OCI-LY1 (cell line): ENCODE data around the gene F11R.
"Not testable (repeated sequence)": the region's sequence is repeated elsewhere in the genome, so short reads cannot be mapped to it uniquely, and the experiment has no call there.

Experiments
- H2AFZ ChIP-seq: fragments of 200-600 bp; sonication (generic), shearing (Covaris generic); 2 replicates; pipeline ENCODE4 v1.6.0; 2014; ENCODE audit warnings: antibody characterized with exemption, mild to moderate bottlenecking, low read length
- H3F3A ChIP-seq: fragments of 200-600 bp; sonication (generic), shearing (Covaris generic); 2 replicates; pipeline ENCODE4 v1.6.0; 2014; ENCODE audit warnings: mild to moderate bottlenecking, antibody characterized with exemption, low read length, moderate library complexity; ENCODE audit not compliant: insufficient read depth
- H3K27ac ChIP-seq: fragments of 200-600 bp; sonication (generic); 2 replicates; pipeline ENCODE4 v1.5.1; 2014; ENCODE audit warnings: low read length, mixed run types, mild to moderate bottlenecking, low read depth; ENCODE audit not compliant: poor library complexity, severe bottlenecking
- H3K27me3 ChIP-seq: fragments of 200-600 bp; sonication (generic); 2 replicates; pipeline ENCODE4 v1.6.0; 2014; ENCODE audit warnings: antibody characterized with exemption, mild to moderate bottlenecking, low read length, moderate library complexity; ENCODE audit not compliant: insufficient read depth
- H3K36me3 ChIP-seq: fragments of 200-600 bp; sonication (generic); 2 replicates; pipeline ENCODE4 v1.6.1; 2014; ENCODE audit warnings: mild to moderate bottlenecking, antibody characterized with exemption, low read length, moderate library complexity, mixed read lengths; ENCODE audit not compliant: insufficient read depth
- H3K4me1 ChIP-seq: fragments of 200-600 bp; sonication (generic); 2 replicates; pipeline ENCODE4 v1.5.1; 2014; ENCODE audit warnings: mild to moderate bottlenecking, low read length, moderate library complexity; ENCODE audit not compliant: insufficient read depth, severe bottlenecking
- H3K4me2 ChIP-seq: fragments of 200-600 bp; sonication (generic), shearing (Covaris generic); 2 replicates; pipeline ENCODE4 v1.6.1; 2014; ENCODE audit warnings: low read length
- H3K4me3 ChIP-seq: fragments of 200-600 bp; sonication (generic); 2 replicates; pipeline ENCODE4 v1.5.1; 2014; ENCODE audit warnings: low read length, low read depth, mild to moderate bottlenecking, mixed read lengths; ENCODE audit not compliant: poor library complexity, severe bottlenecking
- H3K79me2 ChIP-seq: fragments of 200-600 bp; shearing (Covaris generic); 2 replicates; pipeline ENCODE4 v1.6.1; 2016; ENCODE audit warnings: mixed run types, low read length, mixed read lengths; ENCODE audit not compliant: insufficient read depth
- H3K9ac ChIP-seq: fragments of 200-600 bp; sonication (generic), shearing (Covaris generic); 2 replicates; pipeline ENCODE4 v1.6.1; 2014; ENCODE audit warnings: mild to moderate bottlenecking, low read length, mixed read lengths
- H3K9me2 ChIP-seq: fragments of 200-600 bp; sonication (generic), shearing (Covaris generic); 2 replicates; pipeline ENCODE4 v1.6.1; 2014; ENCODE audit warnings: low read depth, mild to moderate bottlenecking, low read length, mixed read lengths
- H3K9me3 ChIP-seq: fragments of 200-600 bp; shearing (Covaris generic); 2 replicates; pipeline ENCODE4 v1.6.1; 2014; ENCODE audit warnings: low read length, mixed read lengths
- H4K20me1 ChIP-seq: fragments of 200-600 bp; sonication (generic), shearing (Covaris generic); 2 replicates; pipeline ENCODE4 v1.6.0; 2016; ENCODE audit warnings: mild to moderate bottlenecking, low read length; ENCODE audit not compliant: insufficient read depth
- CTCF ChIP-seq: fragments of 200-600 bp; sonication (generic), shearing (Covaris generic); IDR thresholded peaks from 2 replicates; pipeline ENCODE4 v1.5.1; 2017; ENCODE audit warnings: mild to moderate bottlenecking, antibody characterized with exemption, low read length, moderate library complexity, mixed read lengths
- EZH2 ChIP-seq: fragments of 200-600 bp; sonication (generic), shearing (Covaris generic); IDR thresholded peaks from 2 replicates; pipeline ENCODE4 v1.8.0; 2017; ENCODE audit warnings: borderline replicate concordance, mixed run types, mild to moderate bottlenecking, antibody characterized with exemption, low read length, moderate library complexity, mixed read lengths

F11R gene

GRCh38 chr1:161068306-161069234 is 47.6 kb upstream of the F11R start:
- Histone ChIP-seq H3K9me2 (no peaks in the 10 kb centered on the region), H3K4me1 (peaks cover 29% of the 10 kb centered on the region), H3K9ac (peak overlapping the region; percentile 95), H2AFZ (no peak overlapping the region), H3K9me3 (peaks cover 3% of the 10 kb centered on the region; the same call in 1 of the 2 replicates), H3K27ac (peak overlapping the region; percentile 85), H4K20me1 (no peaks in the 10 kb centered on the region), H3F3A (no peaks in the 10 kb centered on the region), H3K4me3 (peak overlapping the region; percentile 83), H3K4me2 (peak overlapping the region; percentile 88), H3K27me3 (no peaks in the 10 kb centered on the region), H3K79me2 (0 out of 2 replicates have a peak, but pooled peaks cover 16% of the 10 kb centered on the region), H3K36me3 (peaks cover 5% of the 10 kb centered on the region; the same call in 1 of the 2 replicates)
- TF ChIP-seq CTCF (no peak), EZH2 (no peak)

GRCh38 chr1:161066694-161067093 is 45.7 kb upstream of the F11R start:
- H3K9me3 ChIP-seq: peaks cover 3% of the 10 kb centered on the region; the same call in 1 of the 2 replicates
- no peak overlapping the region for H2AFZ ChIP-seq
- H3K9ac ChIP-seq: no peak overlapping the region
- no peak for TF ChIP-seq EZH2
- H3K9me2 ChIP-seq: no peaks in the 10 kb centered on the region
- H3K4me2 ChIP-seq: peak overlapping the region; percentile 88
- no peak overlapping the region for H3K4me3 ChIP-seq
- no peaks in the 10 kb centered on the region for H3K27me3 ChIP-seq
- peaks cover 12% of the 10 kb centered on the region; the same call in 1 of the 2 replicates for H3K36me3 ChIP-seq
- 0 out of 2 replicates have a peak, but pooled peaks cover 16% of the 10 kb centered on the region for H3K79me2 ChIP-seq
- H4K20me1 ChIP-seq: no peaks in the 10 kb centered on the region
- H3K27ac ChIP-seq: peak overlapping the region; percentile 49
- peaks cover 29% of the 10 kb centered on the region for H3K4me1 ChIP-seq
- no peaks in the 10 kb centered on the region for H3F3A ChIP-seq

- not testable (repeated sequence) for H3F3A ChIP-seq, H3K4me2 ChIP-seq
- peaks cover 12% of the 10 kb centered on the region; the same call in 1 of the 2 replicates for H3K36me3 ChIP-seq
These were observed 44.7 kb upstream of the F11R start for GRCh38 chr1:161065681-161066080.

GRCh38 chr1:161063936-161064335 is 43.0 kb upstream of the F11R start:
- not testable (repeated sequence) for H3K27ac ChIP-seq, H3K27me3 ChIP-seq, H2AFZ ChIP-seq, H4K20me1 ChIP-seq, H3K9me3 ChIP-seq, H3K4me3 ChIP-seq, H3K4me2 ChIP-seq, H3F3A ChIP-seq, H3K9ac ChIP-seq, H3K9me2 ChIP-seq
- Histone ChIP-seq H3K36me3 (peaks cover 22% of the 10 kb centered on the region), H3K4me1 (peaks cover 24% of the 10 kb centered on the region), H3K79me2 (0 out of 2 replicates have a peak, but pooled peaks cover 13% of the 10 kb centered on the region)

More at GRCh38 chr1:161065681-161066080, 44.7 kb upstream of the F11R start:
- not testable (repeated sequence) for H3K4me3 ChIP-seq, H2AFZ ChIP-seq, H3K27me3 ChIP-seq, H3K9ac ChIP-seq, H3K9me3 ChIP-seq, H3K27ac ChIP-seq, H4K20me1 ChIP-seq, H3K9me2 ChIP-seq
- peaks cover 29% of the 10 kb centered on the region for H3K4me1 ChIP-seq
- H3K79me2 ChIP-seq: 0 out of 2 replicates have a peak, but pooled peaks cover 16% of the 10 kb centered on the region
